Fibroblast of villous mesenchyme (primary cell): ENCODE data around the gene BLOC1S3. TPM values are rescaled to one million over a fixed set of nuclear protein-coding genes. Genes with fewer than 3 reads are reported as not detected.

ENCODE experiments used
- DNase-seq: peaks from one replicate; pipeline ENCODE4 v3.0.0-alpha.2; 2010; ENCODE audit warnings: low read depth
- H3K4me3 ChIP-seq: 2 replicates; pipeline ENCODE4 v1.5.1; 2011; ENCODE audit warnings: low read depth, mild to moderate bottlenecking, low read length
- CTCF ChIP-seq: IDR thresholded peaks from 2 replicates; pipeline ENCODE4 v1.5.1; 2012; ENCODE audit warnings: low read depth, mild to moderate bottlenecking, low read length; ENCODE audit not compliant: insufficient read depth
- total RNA-seq: library from RNA; depleted of rRNA; stranded (reverse); fragments of >200 nt; gene quantifications from 2 replicates; pipeline ENCODE4 v1.2.3, GENCODE V29; 2012

The BLOC1S3 gene
- total RNA-seq, 1 donor: 4.3 TPM

- DNase-seq: no peak
- no peak overlapping the region for H3K4me3 ChIP-seq
- no peak for TF ChIP-seq CTCF
These were observed 41.9 kb upstream of the BLOC1S3 start for GRCh38 chr19:45136507-45137178.

- DNase-seq: no peak
- TF ChIP-seq CTCF: no peak
- no peak overlapping the region for H3K4me3 ChIP-seq
These were observed 41.3 kb upstream of the BLOC1S3 start for GRCh38 chr19:45137179-45137761.

- H3K4me3 ChIP-seq: no peak overlapping the region
- DNase-seq: no peak
- TF ChIP-seq CTCF: no peak
These were observed 40.3 kb upstream of the BLOC1S3 start for GRCh38 chr19:45138303-45138751.

- H3K4me3 ChIP-seq: no peak overlapping the region
- no peak for DNase-seq
- TF ChIP-seq CTCF: no peak
These were observed 39.1 kb upstream of the BLOC1S3 start for GRCh38 chr19:45139286-45140143.

GRCh38 chr19:45140144-45140503 is 38.5 kb upstream of the BLOC1S3 start:
- no peak for DNase-seq
- H3K4me3 ChIP-seq: no peak overlapping the region
- TF ChIP-seq CTCF: no peak

GRCh38 chr19:45140533-45140932 is 38.1 kb upstream of the BLOC1S3 start:
- H3K4me3 ChIP-seq: no peak overlapping the region
- DNase-seq: no peak
- no peak for TF ChIP-seq CTCF
